GM12892 (cell line): ENCODE measurements around the gene PSPC1. TPM values are rescaled to one million over a fixed set of nuclear protein-coding genes. Genes with fewer than 3 reads are reported as not detected.
"Not testable (repeated sequence)": the region's sequence is repeated elsewhere in the genome, so short reads cannot be mapped to it uniquely, and the experiment has no call there.

Experiments used
- DNase-seq: peaks from one replicate; pipeline ENCODE4 v3.0.0; 2011; ENCODE audit not compliant: insufficient read length
- FAIRE-seq: peaks from 2 replicates; lab custom pipeline; 2011; peaks lifted over from hg19 to GRCh38; lab: Jason Lieb, UNC
- POLR2A ChIP-seq: IDR thresholded peaks from 2 replicates; pipeline ENCODE4 v1.6.1; 2011; ENCODE audit warnings: low read depth, low read length, control low read depth
- POLR2AphosphoS5 ChIP-seq: IDR thresholded peaks from 2 replicates; pipeline ENCODE4 v1.6.1; 2011; ENCODE audit warnings: low read depth, low read length, control low read depth
- TAF1 ChIP-seq: IDR thresholded peaks from 2 replicates; pipeline ENCODE4 v1.6.1; 2011; ENCODE audit warnings: low read depth, mild to moderate bottlenecking, control low read depth, low read length, borderline replicate concordance
- polyA plus RNA-seq: library from polyadenylated mRNA; unstranded; fragments of >200 nt; gene quantifications from one replicate; pipeline ENCODE4 v1.2.1, GENCODE V29; 2012; ENCODE audit warnings: missing spikeins, inconsistent platforms; ENCODE audit not compliant: missing spikeins

The PSPC1 gene
- 45.9 TPM for polyA plus RNA-seq

- TF ChIP-seq TAF1 (peak; percentile 90), POLR2AphosphoS5 (peak; percentile 92), POLR2A (peak; percentile 91)
- DNase-seq (peak; percentile 84), FAIRE-seq (peak; percentile 99)
Observed at GRCh38 chr13:19782727-19783682, at the start of gene PSPC1. TSS of gene PSPC1 (minus strand) at chr13:19782945. CDS start at chr13:19782757, 188 bp downstream.

DNA sequence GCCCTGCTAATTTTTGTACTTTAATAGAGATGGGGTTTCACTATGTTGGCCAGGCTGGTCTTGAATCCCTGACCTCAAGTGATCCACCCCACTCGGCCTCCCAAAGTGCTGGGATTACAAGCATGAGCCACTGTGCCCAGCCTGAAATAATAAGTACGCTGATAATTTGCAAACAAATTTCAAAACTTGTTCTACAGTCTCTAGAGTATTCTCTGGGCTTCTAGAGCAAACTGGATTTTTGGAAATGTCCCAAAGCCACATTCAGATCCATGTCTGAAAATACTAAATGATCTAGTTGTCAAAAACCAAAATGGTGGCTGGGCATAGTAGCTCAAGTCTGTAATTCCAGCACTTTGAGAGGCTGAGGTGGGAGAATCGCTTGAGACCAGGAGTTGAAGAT, 39.9 kb upstream of the PSPC1 start:
- DNase-seq, result no peak
- FAIRE-seq, result no peak
- no peak for TF ChIP-seq POLR2AphosphoS5
- no peak for TF ChIP-seq POLR2A
- no peak for TF ChIP-seq TAF1

GRCh38 chr13:19818223-19818842, 35.6 kb upstream of the PSPC1 start:
- DNase-seq (no peak), FAIRE-seq (no peak)
- TF ChIP-seq POLR2AphosphoS5 (no peak), POLR2A (no peak), TAF1 (no peak)

GRCh38 chr13:19817510-19818158, 34.9 kb upstream of the PSPC1 start:
- no peak for TF ChIP-seq POLR2AphosphoS5
- FAIRE-seq (no peak), DNase-seq (no peak)

GRCh38 chr13:19817106-19817505, 34.4 kb upstream of the PSPC1 start:
- TF ChIP-seq POLR2AphosphoS5 (no peak), TAF1 (no peak), POLR2A (no peak)
- no peak for FAIRE-seq
- DNase-seq, result no peak

DNA sequence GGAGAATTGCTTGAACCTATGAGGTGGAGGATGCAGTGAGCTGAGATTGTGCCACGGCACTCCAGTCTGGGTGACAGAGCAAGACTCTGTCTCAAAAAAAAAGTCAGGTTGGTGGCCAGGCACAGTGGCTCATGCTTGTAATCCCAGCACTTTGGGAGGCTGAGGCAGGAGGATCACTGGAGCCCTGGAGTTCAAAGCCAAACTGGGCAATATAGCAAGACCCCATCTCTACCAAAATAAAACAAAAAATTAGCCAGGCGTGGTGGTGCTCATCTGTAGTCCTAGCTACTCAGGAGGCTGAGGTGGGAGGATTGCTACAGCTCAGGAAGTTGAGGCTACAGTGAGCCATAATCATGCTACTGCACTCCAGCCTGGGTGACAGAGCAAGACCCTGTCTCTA, 33.1 kb upstream of the PSPC1 start:
- not testable (repeated sequence) for FAIRE-seq, DNase-seq

- no peak for TF ChIP-seq POLR2AphosphoS5
- TF ChIP-seq POLR2A, result no peak
- no peak for TF ChIP-seq TAF1
- FAIRE-seq (no peak), DNase-seq (no peak)
Observed at GRCh38 chr13:19810996-19811881, 28.5 kb upstream of the PSPC1 start.

GRCh38 chr13:19810151-19810550, 27.4 kb upstream of the PSPC1 start:
- DNase-seq, result no peak
- TF ChIP-seq POLR2A (no peak), POLR2AphosphoS5 (no peak), TAF1 (no peak)
- no peak for FAIRE-seq

- DNase-seq (no peak), FAIRE-seq (no peak)
- TF ChIP-seq TAF1 (no peak), POLR2AphosphoS5 (no peak), POLR2A (no peak)
Observed at GRCh38 chr13:19805765-19806164, 23.0 kb upstream of the PSPC1 start.

DNA sequence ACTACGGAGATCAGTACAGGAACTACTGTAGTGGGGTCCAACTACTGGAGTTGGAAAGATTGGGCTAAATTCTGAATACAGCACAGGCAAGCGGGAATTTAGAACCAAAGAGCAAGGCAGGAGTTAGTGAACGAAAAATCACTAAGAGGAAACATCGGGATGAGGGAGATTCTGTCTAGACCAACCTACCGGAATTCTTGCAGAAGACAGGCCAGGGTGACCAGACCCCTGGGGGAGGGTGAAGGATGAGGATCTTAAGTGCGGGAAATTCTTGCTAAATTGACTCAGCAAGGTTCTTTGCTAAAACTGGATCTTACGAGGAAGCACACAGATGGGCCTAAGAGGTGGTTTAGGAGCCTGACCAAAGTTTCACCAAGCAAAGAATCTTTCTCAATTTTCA, 13.2 kb upstream of the PSPC1 start:
- no peak for DNase-seq
- no peak for FAIRE-seq
- TF ChIP-seq POLR2AphosphoS5 (no peak), TAF1 (no peak), POLR2A (no peak)

- no peak for FAIRE-seq
- no peak for DNase-seq
Observed at GRCh38 chr13:19794631-19795030, 11.9 kb upstream of the PSPC1 start.

More at GRCh38 chr13:19794631-19795030, 11.9 kb upstream of the PSPC1 start:
- TF ChIP-seq POLR2AphosphoS5, result no peak
- no peak for TF ChIP-seq POLR2A
- TF ChIP-seq TAF1, result no peak
